Neural progenitor cell (in vitro differentiated cells): ENCODE data around the gene TMC4. TPM values are rescaled to one million over a fixed set of nuclear protein-coding genes. Genes with fewer than 3 reads are reported as not detected.
"Not testable (repeated sequence)": the region's sequence is repeated elsewhere in the genome, so short reads cannot be mapped to it uniquely, and the experiment has no call there.

ENCODE experiments used
- DNase-seq: peaks from one replicate; pipeline ENCODE4 v3.0.0-alpha.2; 2016; ENCODE audit warnings: low spot score
- H2AFZ ChIP-seq: fragments of 200-600 bp; sonication (generic); replicated peaks from 2 replicates; pipeline ENCODE4 v1.6.1; 2016; ENCODE audit warnings: antibody characterized with exemption
- H3F3A ChIP-seq: fragments of 200-600 bp; sonication (generic); 2 replicates; pipeline ENCODE4 v1.6.1; 2016; ENCODE audit warnings: antibody characterized with exemption, low read depth
- H3K27ac ChIP-seq: fragments of 200-600 bp; sonication (generic); 2 replicates; pipeline ENCODE4 v1.5.1; 2016; ENCODE audit warnings: mild to moderate bottlenecking
- H3K27me3 ChIP-seq: fragments of 200-600 bp; sonication (generic); 2 replicates; pipeline ENCODE4 v1.6.1; 2016; ENCODE audit warnings: mild to moderate bottlenecking, moderate library complexity
- H3K36me3 ChIP-seq: fragments of 200-600 bp; sonication (generic); 2 replicates; pipeline ENCODE4 v1.5.1; 2016
- H3K4me1 ChIP-seq: fragments of 200-600 bp; sonication (generic); 2 replicates; pipeline ENCODE4 v1.6.1; 2016; ENCODE audit warnings: mixed run types
- H3K4me2 ChIP-seq: fragments of 200-600 bp; sonication (generic); 2 replicates; pipeline ENCODE4 v1.6.1; 2016
- H3K4me3 ChIP-seq: fragments of 200-600 bp; sonication (generic); 2 replicates; pipeline ENCODE4 v1.5.1; 2016
- H3K79me2 ChIP-seq: fragments of 200-600 bp; sonication (generic); 2 replicates; pipeline ENCODE4 v1.6.1; 2016; ENCODE audit warnings: low read depth
- H3K9ac ChIP-seq: fragments of 200-600 bp; sonication (generic); 2 replicates; pipeline ENCODE4 v1.6.1; 2016
- H3K9me3 ChIP-seq: fragments of 200-600 bp; sonication (generic); 2 replicates; pipeline ENCODE4 v1.5.1; 2016; ENCODE audit warnings: low read depth
- H4K20me1 ChIP-seq: fragments of 200-600 bp; sonication (generic); 2 replicates; pipeline ENCODE4 v1.6.1; 2016; ENCODE audit warnings: low read depth
- H3K27ac Mint-ChIP-seq: 3 replicates; pipeline ENCODE4 v1.8.0; 2021; ENCODE audit warnings: mixed read lengths
- H3K27me3 Mint-ChIP-seq: 2 replicates; pipeline ENCODE4 v1.8.0; 2022; ENCODE audit warnings: low read depth, mild to moderate bottlenecking, inconsistent platforms, moderate library complexity, mixed read lengths; ENCODE audit not compliant: insufficient read depth
- H3K36me3 Mint-ChIP-seq: 3 replicates; pipeline ENCODE4 v1.8.0; 2021; ENCODE audit warnings: mixed read lengths
- H3K4me1 Mint-ChIP-seq: 3 replicates; pipeline ENCODE4 v1.8.0; 2021; ENCODE audit warnings: mixed read lengths
- H3K4me3 Mint-ChIP-seq: 3 replicates; pipeline ENCODE4 v1.8.0; 2021; ENCODE audit warnings: mild to moderate bottlenecking, moderate library complexity, mixed read lengths
- H3K9me3 Mint-ChIP-seq: 3 replicates; pipeline ENCODE4 v1.8.0; 2020; ENCODE audit warnings: mixed read lengths
- CTCF ChIP-seq: fragments of 200-600 bp; sonication (generic); IDR thresholded peaks from 2 replicates; pipeline ENCODE4 v1.5.1; 2017; ENCODE audit warnings: antibody characterized with exemption, mild to moderate bottlenecking
- EZH2 ChIP-seq: fragments of 200-600 bp; sonication (generic); IDR thresholded peaks from 2 replicates; pipeline ENCODE4 v1.6.1; 2017; ENCODE audit warnings: antibody characterized with exemption, mild to moderate bottlenecking, moderate library complexity
- EZH2phosphoT487 ChIP-seq: fragments of 200-600 bp; sonication (generic); IDR thresholded peaks from 2 replicates; pipeline ENCODE4 v1.6.1; 2017; ENCODE audit warnings: antibody characterized with exemption
- total RNA-seq: library from RNA; depleted of rRNA; stranded (reverse); fragments of >200 nt; gene quantifications from 2 replicates; pipeline ENCODE4 v1.2.3, GENCODE V29; 2015; ENCODE audit warnings: low replicate concordance

The TMC4 gene
- total RNA-seq, 1 donor from 2014 or later: not detected

- no peak for DNase-seq
Observed at GRCh38 chr19:54173359-54173699, 369 bp upstream of the TMC4 start.

GRCh38 chr19:54171736-54172431 lies 1.1 kb downstream of the TMC4 start:
- H3K27me3 Mint-ChIP-seq, H3K4me2 ChIP-seq, H3K9me3 ChIP-seq, H3K9ac ChIP-seq, H3K36me3 ChIP-seq, H3K4me1 Mint-ChIP-seq, H3K9me3 Mint-ChIP-seq, H2AFZ ChIP-seq, DNase-seq, H3K27ac ChIP-seq, H3K27me3 ChIP-seq, H3K79me2 ChIP-seq, H3K27ac Mint-ChIP-seq, H3K4me3 ChIP-seq, H3K36me3 Mint-ChIP-seq, H3K4me1 ChIP-seq, H4K20me1 ChIP-seq: not testable (repeated sequence)
- H3F3A ChIP-seq: peaks cover 16% of the 10 kb centered on the region
- peak overlapping the region; percentile 7 for H3K4me3 Mint-ChIP-seq

More at GRCh38 chr19:54173359-54173699, 369 bp upstream of the TMC4 start:
- Histone ChIP-seq H3K4me3 (no peak overlapping the region), H3K4me2 (no peak overlapping the region), H3F3A (peaks cover 16% of the 10 kb centered on the region), H3K79me2 (no peaks in the 10 kb centered on the region), H3K27ac (no peak overlapping the region), H3K9me3 (no peaks in the 10 kb centered on the region), H3K9ac (no peak overlapping the region), H3K4me1 (peaks cover 3% of the 10 kb centered on the region), H3K36me3 (no peaks in the 10 kb centered on the region), H4K20me1 (peaks cover 3% of the 10 kb centered on the region), H2AFZ (no peak overlapping the region), H3K27me3 (no peaks in the 10 kb centered on the region)
- Mint-ChIP-seq H3K4me3 (no peak overlapping the region), H3K27ac (no peak overlapping the region), H3K36me3 (peaks cover 7% of the 10 kb centered on the region), H3K4me1 (peaks cover 4% of the 10 kb centered on the region), H3K27me3 (peaks cover 9% of the 10 kb centered on the region), H3K9me3 (no peaks in the 10 kb centered on the region)
- no peak for TF ChIP-seq EZH2phosphoT487
- no peak for TF ChIP-seq CTCF
- TF ChIP-seq EZH2: no peak

- no peaks in the 10 kb centered on the region for H3K36me3 ChIP-seq
- Mint-ChIP-seq H3K36me3 (peaks cover under 1% of the 10 kb centered on the region), H3K9me3 (peaks cover 14% of the 10 kb centered on the region), H3K27me3 (peaks cover 8% of the 10 kb centered on the region), H3K4me1 (no peaks in the 10 kb centered on the region), H3K27ac (no peak overlapping the region), H3K4me3 (no peak overlapping the region)
- peaks cover 3% of the 10 kb centered on the region for H4K20me1 ChIP-seq
- H3K27me3 ChIP-seq: peaks cover 16% of the 10 kb centered on the region
- no peak overlapping the region for H3K27ac ChIP-seq
- TF ChIP-seq EZH2phosphoT487 (no peak), EZH2 (no peak), CTCF (no peak)
- no peak overlapping the region for H3K4me2 ChIP-seq
- H3F3A ChIP-seq: peaks cover 17% of the 10 kb centered on the region
- no peaks in the 10 kb centered on the region for H3K9me3 ChIP-seq
- no peak overlapping the region for H3K9ac ChIP-seq
- H3K4me1 ChIP-seq: peaks cover 3% of the 10 kb centered on the region
- no peak for DNase-seq
- H3K79me2 ChIP-seq: no peaks in the 10 kb centered on the region
- H2AFZ ChIP-seq: no peak overlapping the region
- H3K4me3 ChIP-seq: no peak overlapping the region
Observed at GRCh38 chr19:54169149-54169740, 3.7 kb downstream of the TMC4 start.
